K562 (cell line): ENCODE measurements around the gene LOXL3. TPM values are rescaled to one million over a fixed set of nuclear protein-coding genes. Genes with fewer than 3 reads are reported as not detected.

ENCODE experiments used
- BRF1 ChIP-seq: IDR thresholded peaks from 3 replicates; pipeline ENCODE4 v1.6.1; 2011; ENCODE audit warnings: borderline replicate concordance, mild to moderate bottlenecking; ENCODE audit not compliant: insufficient read length; ENCODE audit errors: extremely low read depth
- DPF2 ChIP-seq: fragments of 450-650 bp; IDR thresholded peaks from 2 replicates; pipeline ENCODE4 v1.6.1; 2016
- ELK3 ChIP-seq: fragments of 450-650 bp; formaldehyde crosslinking; IDR thresholded peaks from 2 replicates; pipeline ENCODE4 v1.4.0; 2020; ENCODE audit warnings: mild to moderate bottlenecking
- MEF2A ChIP-seq: IDR thresholded peaks from 2 replicates; pipeline ENCODE4 v1.6.1; 2011; ENCODE audit warnings: low read depth, mild to moderate bottlenecking, low read length, moderate library complexity; ENCODE audit not compliant: control insufficient read depth
- PPARD ChIP-seq: fragments of 250-450 bp; sonication (Bioruptor Pico); IDR thresholded peaks from 2 replicates; pipeline ENCODE4 v1.8.0; 2022; ENCODE audit warnings: inconsistent platforms, mild to moderate bottlenecking, moderate library complexity
- TEAD2 ChIP-seq: fragments of 450-650 bp; IDR thresholded peaks from 2 replicates; pipeline ENCODE4 v1.6.1; 2016; ENCODE audit warnings: missing genetic modification characterization, control low read depth, missing compliant biosample characterization
- ZBTB33 ChIP-seq: sonication (generic); formaldehyde crosslinking; IDR thresholded peaks from 2 replicates; pipeline ENCODE4 v1.8.1; 2023; ENCODE audit warnings: mild to moderate bottlenecking, missing genetic modification reagents
- ZBTB43 ChIP-seq: sonication (generic); formaldehyde crosslinking; IDR thresholded peaks from 2 replicates; pipeline ENCODE4 v1.8.0; 2023; ENCODE audit warnings: mild to moderate bottlenecking, missing genetic modification reagents
- ZBTB49 ChIP-seq: sonication (generic); formaldehyde crosslinking; IDR thresholded peaks from 2 replicates; pipeline ENCODE4 v1.8.0; 2022; ENCODE audit warnings: missing genetic modification reagents, mild to moderate bottlenecking, borderline replicate concordance
- ZNF224 ChIP-seq: sonication (generic); formaldehyde crosslinking; IDR thresholded peaks from 2 replicates; pipeline ENCODE4 v1.8.0; 2022; ENCODE audit warnings: mild to moderate bottlenecking, missing genetic modification reagents
- ZNF398 ChIP-seq: fragments of 250-450 bp; sonication (Bioruptor Pico); IDR thresholded peaks from 2 replicates; pipeline ENCODE4 v1.8.0; 2021; ENCODE audit warnings: moderate library complexity, mild to moderate bottlenecking, inconsistent platforms
- ZNF584 ChIP-seq: fragments of 200-800 bp; sonication (Bioruptor generic); IDR thresholded peaks from 2 replicates; pipeline ENCODE4 v1.6.1; 2016; ENCODE audit warnings: low read depth, mild to moderate bottlenecking, missing genetic modification characterization, missing compliant biosample characterization
- ZNF586 ChIP-seq: fragments of 450-650 bp; formaldehyde crosslinking; conservative IDR thresholded peaks from 2 replicates; pipeline ENCODE4 v1.4.0; 2020; ENCODE audit warnings: mild to moderate bottlenecking, moderate library complexity
- ZNF695 ChIP-seq: fragments of 450-650 bp; formaldehyde crosslinking; IDR thresholded peaks from 2 replicates; pipeline ENCODE4 v1.4.0; 2020; ENCODE audit warnings: mild to moderate bottlenecking, moderate library complexity
- ZNF764 ChIP-seq: fragments of 250-450 bp; sonication (Bioruptor Pico); IDR thresholded peaks from 2 replicates; pipeline ENCODE4 v1.4.0; 2020; ENCODE audit warnings: low read depth, mild to moderate bottlenecking, moderate library complexity
- ZNF780A ChIP-seq: fragments of 250-450 bp; sonication (Bioruptor Pico); IDR thresholded peaks from 2 replicates; pipeline ENCODE4 v1.5.0; 2021; ENCODE audit warnings: mild to moderate bottlenecking
- polyA plus RNA-seq, 8 experiments: library from polyadenylated mRNA; depleted of rRNA in 4 of 8; stranded (reverse) in 5 of 8; unstranded in 3 of 8; fragments of >200 nt; fragmentation: Nextera tagmentation in 2 of 8; fragmentation: Illumina TruSeq in 1 of 8; extraction: Ambion mirVana in 2 of 8; extraction: Trizol in 1 of 8; gene quantifications; 2 replicates each; pipeline versions ENCODE4 v1.2.1 to v1.2.3, GENCODE V29; 2011 to 2014; ENCODE audit warnings: inconsistent platforms in 1 of 8, missing spikeins in 1 of 8
- total RNA-seq, 7 experiments: library from RNA; depleted of rRNA in 6 of 7; stranded (reverse); fragments of >200 nt in 6 of 7; fragmentation: Illumina TruSeq in 2 of 7; extraction: Trizol in 2 of 7; gene quantifications; 2 replicates each; pipeline versions ENCODE4 v1.2.1 to v1.2.3, GENCODE V29; 2011 to 2021; ENCODE audit warnings: low replicate concordance in 1 of 7

The LOXL3 gene
- total and polyA plus RNA-seq, 9 of the 15 experiments (the other 6 are each of a cell fraction or from before 2014, with no cell fraction given), result 0.22 to 0.99 (median 0.31) TPM

- TF ChIP-seq ZBTB43 (CRISPR knock-in tag) (no peak), PPARD (CRISPR knock-in tag) (no peak), ZNF224 (CRISPR knock-in tag) (no peak), ZNF586 (CRISPR knock-in tag) (no peak), ZNF398 (no peak), ZBTB49 (CRISPR knock-in tag) (no peak), ELK3 (CRISPR knock-in tag) (no peak; the same call in 1 of the 2 replicates), ZNF764 (CRISPR knock-in tag) (no peak), ZNF584 (no peak), DPF2 (no peak), TEAD2 (no peak), BRF1 (no peak), ZNF780A (CRISPR knock-in tag) (no peak), ZNF695 (CRISPR knock-in tag) (no peak), MEF2A (no peak), ZBTB33 (CRISPR knock-in tag) (no peak)
These were observed 24.1 kb downstream of the LOXL3 start, which contains the start of the genes AUP1 and HTRA2 (continued) for GRCh38 chr2:74529357-74530238.
